ENCODE results near the gene PNCK.
"Not testable (repeated sequence)": the region's sequence is repeated elsewhere in the genome, so short reads cannot be mapped to it uniquely, and the experiment has no call there.

PNCK gene

DNA sequence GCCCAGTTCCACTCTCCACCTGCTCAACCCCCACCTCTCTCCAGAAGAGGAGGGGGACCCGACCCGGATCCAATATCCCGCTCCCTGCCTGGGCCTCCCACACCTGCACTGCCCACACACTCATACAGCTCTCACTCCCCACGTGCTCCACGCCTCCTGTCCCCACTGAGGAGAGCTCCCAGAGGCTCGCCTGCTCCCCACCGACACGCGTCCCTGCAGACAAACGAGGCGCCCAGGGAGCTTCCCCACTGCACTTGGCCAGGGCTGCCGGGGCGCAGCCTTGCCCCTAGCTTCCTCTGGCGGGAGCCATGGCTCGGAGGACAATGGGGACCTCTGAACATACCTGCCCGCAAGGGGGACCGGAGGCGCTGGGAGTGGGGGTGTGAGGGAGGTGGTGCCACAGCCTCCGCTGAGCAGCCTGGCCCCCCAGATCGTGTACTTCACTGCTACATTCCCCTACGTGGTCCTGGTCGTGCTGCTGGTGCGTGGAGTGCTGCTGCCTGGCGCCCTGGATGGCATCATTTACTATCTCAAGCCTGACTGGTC is 19.1 kb upstream of the PNCK start:
- ATAC-seq, result no peak
- no peak for TF ChIP-seq CSDC2 (CRISPR knock-in tag; IDR thresholded peaks at IDR 0.05)
- TF ChIP-seq ARNTL (CRISPR knock-in tag; IDR thresholded peaks at IDR 0.05; ENCODE audit: borderline replicate concordance, low read depth), result no peak

DNA sequence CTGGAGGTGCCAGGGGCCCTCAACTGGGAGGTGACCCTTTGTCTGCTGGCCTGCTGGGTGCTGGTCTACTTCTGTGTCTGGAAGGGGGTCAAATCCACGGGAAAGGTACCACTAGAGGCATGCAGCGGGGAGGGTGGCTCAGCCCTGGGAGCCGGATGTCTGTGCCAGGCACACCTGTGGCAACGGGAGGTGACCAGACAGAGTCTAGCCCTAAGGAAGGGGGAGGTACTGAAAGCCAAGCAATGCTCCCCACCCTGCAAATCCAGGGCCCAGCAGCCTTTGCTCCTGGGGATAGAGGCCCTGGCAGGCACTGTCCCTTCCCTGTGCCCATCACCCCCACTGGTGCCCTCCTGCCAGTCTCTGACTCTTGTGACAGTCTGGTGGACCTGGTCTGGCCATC is 18.4 kb upstream of the PNCK start:
- ATAC-seq, result no peak
- no peak for TF ChIP-seq CSDC2 (CRISPR knock-in tag; IDR thresholded peaks at IDR 0.05)
- TF ChIP-seq ZNF8 (CRISPR knock-in tag; IDR thresholded peaks at IDR 0.05), result no peak
- no peak for TF ChIP-seq ISL1 (CRISPR knock-in tag; IDR thresholded peaks at IDR 0.05)
- no peak for TF ChIP-seq TOX (CRISPR knock-in tag; IDR thresholded peaks at IDR 0.05; ENCODE audit: borderline replicate concordance)
- no peak for TF ChIP-seq TCF4 (CRISPR knock-in tag; IDR thresholded peaks at IDR 0.05; ENCODE audit: borderline replicate concordance)
- no peak for TF ChIP-seq ZNF70 (CRISPR knock-in tag; IDR thresholded peaks at IDR 0.05)
- no peak for TF ChIP-seq PPARA (CRISPR knock-in tag; IDR thresholded peaks at IDR 0.05; ENCODE audit: borderline replicate concordance)
- no peak for TF ChIP-seq ZNF565 (CRISPR knock-in tag; conservative IDR thresholded peaks at IDR 0.05; ENCODE audit: low read depth)
- no peak for TF ChIP-seq SNAI2 (CRISPR knock-in tag; IDR thresholded peaks at IDR 0.05)
- TF ChIP-seq, protein P1, sequence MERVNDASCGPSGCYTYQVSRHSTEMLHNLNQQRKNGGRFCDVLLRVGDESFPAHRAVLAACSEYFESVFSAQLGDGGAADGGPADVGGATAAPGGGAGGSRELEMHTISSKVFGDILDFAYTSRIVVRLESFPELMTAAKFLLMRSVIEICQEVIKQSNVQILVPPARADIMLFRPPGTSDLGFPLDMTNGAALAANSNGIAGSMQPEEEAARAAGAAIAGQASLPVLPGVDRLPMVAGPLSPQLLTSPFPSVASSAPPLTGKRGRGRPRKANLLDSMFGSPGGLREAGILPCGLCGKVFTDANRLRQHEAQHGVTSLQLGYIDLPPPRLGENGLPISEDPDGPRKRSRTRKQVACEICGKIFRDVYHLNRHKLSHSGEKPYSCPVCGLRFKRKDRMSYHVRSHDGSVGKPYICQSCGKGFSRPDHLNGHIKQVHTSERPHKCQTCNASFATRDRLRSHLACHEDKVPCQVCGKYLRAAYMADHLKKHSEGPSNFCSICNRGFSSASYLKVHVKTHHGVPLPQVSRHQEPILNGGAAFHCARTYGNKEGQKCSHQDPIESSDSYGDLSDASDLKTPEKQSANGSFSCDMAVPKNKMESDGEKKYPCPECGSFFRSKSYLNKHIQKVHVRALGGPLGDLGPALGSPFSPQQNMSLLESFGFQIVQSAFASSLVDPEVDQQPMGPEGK (CRISPR knock-in tag; IDR thresholded peaks at IDR 0.05; ENCODE audit: borderline replicate concordance), result no peak
- no peak for TF ChIP-seq ZFP30 (CRISPR knock-in tag; IDR thresholded peaks at IDR 0.05)
- no peak for TF ChIP-seq OSR1 (CRISPR knock-in tag; IDR thresholded peaks at IDR 0.05)
- TF ChIP-seq ZFP3 (CRISPR knock-in tag; IDR thresholded peaks at IDR 0.05), result no peak
- no peak for TF ChIP-seq GLIS3 (CRISPR knock-in tag; IDR thresholded peaks at IDR 0.05)
- TF ChIP-seq TSHZ2 (CRISPR knock-in tag; IDR thresholded peaks at IDR 0.05), result no peak
- TF ChIP-seq, protein P2, sequence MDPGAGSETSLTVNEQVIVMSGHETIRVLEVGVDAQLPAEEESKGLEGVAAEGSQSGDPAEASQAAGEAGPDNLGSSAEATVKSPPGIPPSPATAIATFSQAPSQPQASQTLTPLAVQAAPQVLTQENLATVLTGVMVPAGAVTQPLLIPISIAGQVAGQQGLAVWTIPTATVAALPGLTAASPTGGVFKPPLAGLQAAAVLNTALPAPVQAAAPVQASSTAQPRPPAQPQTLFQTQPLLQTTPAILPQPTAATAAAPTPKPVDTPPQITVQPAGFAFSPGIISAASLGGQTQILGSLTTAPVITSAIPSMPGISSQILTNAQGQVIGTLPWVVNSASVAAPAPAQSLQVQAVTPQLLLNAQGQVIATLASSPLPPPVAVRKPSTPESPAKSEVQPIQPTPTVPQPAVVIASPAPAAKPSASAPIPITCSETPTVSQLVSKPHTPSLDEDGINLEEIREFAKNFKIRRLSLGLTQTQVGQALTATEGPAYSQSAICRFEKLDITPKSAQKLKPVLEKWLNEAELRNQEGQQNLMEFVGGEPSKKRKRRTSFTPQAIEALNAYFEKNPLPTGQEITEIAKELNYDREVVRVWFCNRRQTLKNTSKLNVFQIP (CRISPR knock-in tag; IDR thresholded peaks at IDR 0.05; ENCODE audit: borderline replicate concordance, low read depth), result no peak
- no peak for TF ChIP-seq ZC3H10 (CRISPR knock-in tag; IDR thresholded peaks at IDR 0.05)
- TF ChIP-seq, protein P3, sequence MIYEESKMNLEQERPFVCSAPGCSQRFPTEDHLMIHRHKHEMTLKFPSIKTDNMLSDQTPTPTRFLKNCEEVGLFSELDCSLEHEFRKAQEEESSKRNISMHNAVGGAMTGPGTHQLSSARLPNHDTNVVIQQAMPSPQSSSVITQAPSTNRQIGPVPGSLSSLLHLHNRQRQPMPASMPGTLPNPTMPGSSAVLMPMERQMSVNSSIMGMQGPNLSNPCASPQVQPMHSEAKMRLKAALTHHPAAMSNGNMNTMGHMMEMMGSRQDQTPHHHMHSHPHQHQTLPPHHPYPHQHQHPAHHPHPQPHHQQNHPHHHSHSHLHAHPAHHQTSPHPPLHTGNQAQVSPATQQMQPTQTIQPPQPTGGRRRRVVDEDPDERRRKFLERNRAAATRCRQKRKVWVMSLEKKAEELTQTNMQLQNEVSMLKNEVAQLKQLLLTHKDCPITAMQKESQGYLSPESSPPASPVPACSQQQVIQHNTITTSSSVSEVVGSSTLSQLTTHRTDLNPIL (CRISPR knock-in tag; IDR thresholded peaks at IDR 0.05; ENCODE audit: low read depth), result no peak
- TF ChIP-seq BACH2 (CRISPR knock-in tag; IDR thresholded peaks at IDR 0.05; ENCODE audit: borderline replicate concordance), result no peak
- no peak for TF ChIP-seq RARB (CRISPR knock-in tag; IDR thresholded peaks at IDR 0.05)

DNA sequence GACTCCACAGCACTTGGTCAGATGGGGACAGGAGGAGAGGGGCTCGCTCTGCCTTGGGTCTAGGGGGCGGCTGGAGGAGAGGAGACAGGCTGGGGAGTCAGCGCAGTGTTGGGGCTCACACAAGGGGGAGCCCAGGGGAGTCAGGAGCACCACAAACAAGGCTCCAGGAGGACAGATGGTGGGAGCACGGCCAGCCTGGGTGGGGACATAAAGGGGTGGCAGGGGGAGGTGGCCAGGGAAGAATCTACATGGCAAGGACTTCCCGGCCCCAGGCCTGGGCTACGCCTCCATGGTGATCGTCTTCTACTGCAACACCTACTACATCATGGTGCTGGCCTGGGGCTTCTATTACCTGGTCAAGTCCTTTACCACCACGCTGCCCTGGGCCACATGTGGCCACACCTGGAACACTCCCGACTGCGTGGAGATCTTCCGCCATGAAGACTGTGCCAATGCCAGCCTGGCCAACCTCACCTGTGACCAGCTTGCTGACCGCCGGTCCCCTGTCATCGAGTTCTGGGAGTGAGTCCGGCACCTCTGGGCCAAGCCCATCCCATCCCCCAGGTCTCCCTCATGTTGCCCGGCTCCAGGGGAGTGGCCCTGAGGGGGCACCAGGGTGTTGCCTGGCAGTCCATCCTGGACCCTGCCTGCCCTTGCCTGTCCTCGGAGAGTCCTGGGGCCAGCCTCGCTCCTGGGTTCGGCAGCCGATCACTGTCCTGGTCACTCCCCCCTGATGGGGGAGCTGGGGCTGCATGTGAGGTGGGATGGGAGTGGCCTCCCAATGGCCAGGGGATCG is 17.6 kb upstream of the PNCK start:
- not testable (repeated sequence) for ATAC-seq

DNA sequence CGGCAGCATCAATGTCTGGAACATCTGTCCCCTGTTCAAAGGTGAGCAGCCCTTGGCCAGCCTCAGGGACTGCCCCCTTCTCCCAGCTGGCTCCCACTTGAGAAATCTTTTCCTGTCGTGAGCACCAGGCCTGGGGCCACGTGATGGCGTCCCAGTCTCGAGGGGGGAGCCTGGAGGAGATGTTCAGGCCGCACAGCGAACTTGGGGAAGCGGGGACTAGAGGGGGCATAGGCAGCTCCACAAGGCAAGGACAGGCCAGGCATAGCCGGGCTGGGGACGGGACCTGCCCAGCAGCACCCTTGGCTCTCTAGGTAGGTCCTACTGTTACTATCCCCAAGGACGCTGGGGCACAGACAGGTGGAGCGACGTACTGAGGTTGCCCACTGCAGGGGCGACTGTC is 16.9 kb upstream of the PNCK start:
- ATAC-seq, result no peak
- TF ChIP-seq PPARA (CRISPR knock-in tag; IDR thresholded peaks at IDR 0.05; ENCODE audit: borderline replicate concordance) (no peak), OSR1 (CRISPR knock-in tag; IDR thresholded peaks at IDR 0.05) (no peak), ZNF70 (CRISPR knock-in tag; IDR thresholded peaks at IDR 0.05) (no peak), TOX (CRISPR knock-in tag; IDR thresholded peaks at IDR 0.05; ENCODE audit: borderline replicate concordance) (no peak), ISL1 (CRISPR knock-in tag; IDR thresholded peaks at IDR 0.05) (no peak)
- TF ChIP-seq, protein P1 (CRISPR knock-in tag; IDR thresholded peaks at IDR 0.05; ENCODE audit: borderline replicate concordance), result no peak
- TF ChIP-seq, protein P2 (CRISPR knock-in tag; IDR thresholded peaks at IDR 0.05; ENCODE audit: borderline replicate concordance, low read depth), result no peak
- TF ChIP-seq, protein P3 (CRISPR knock-in tag; IDR thresholded peaks at IDR 0.05; ENCODE audit: low read depth), result no peak
